PFSK-1 (cell line): Measurements from ENCODE around the gene RARB.

Source experiments
- FOXP2 ChIP-seq: optimal IDR thresholded peaks from 2 replicates; pipeline ENCODE3; 2011; ENCODE audit warnings: borderline replicate concordance, control low read depth, inconsistent platforms; ENCODE audit not compliant: insufficient read depth; ENCODE audit errors: extremely low read length, extremely low read depth
- POLR2AphosphoS5 ChIP-seq: IDR thresholded peaks from 2 replicates; pipeline ENCODE4 v1.6.1; 2012; ENCODE audit warnings: low read depth, mild to moderate bottlenecking, control low read depth, low read length, moderate library complexity
- SIN3A ChIP-seq: IDR thresholded peaks from 2 replicates; pipeline ENCODE4 v1.6.1; 2012; ENCODE audit warnings: mild to moderate bottlenecking, low read length, moderate library complexity, borderline replicate concordance; ENCODE audit not compliant: insufficient read depth
- TAF1 ChIP-seq: IDR thresholded peaks from 2 replicates; pipeline ENCODE4 v1.6.1; 2012; ENCODE audit warnings: low read length, control low read depth, borderline replicate concordance; ENCODE audit not compliant: insufficient read depth
- TF ChIP-seq, protein P1 (sequence below), 2 experiments: IDR thresholded peaks; 2 replicates each; pipeline versions ENCODE4 v1.6.1 to v1.8.0; 2011 to 2012; ENCODE audit warnings: low read depth in 2 of 2, low read length in 2 of 2, control low read depth in 1 of 2, inconsistent platforms in 1 of 2, mild to moderate bottlenecking in 1 of 2, moderate library complexity in 1 of 2; ENCODE audit not compliant: insufficient read depth in 1 of 2

Gene RARB

DNA sequence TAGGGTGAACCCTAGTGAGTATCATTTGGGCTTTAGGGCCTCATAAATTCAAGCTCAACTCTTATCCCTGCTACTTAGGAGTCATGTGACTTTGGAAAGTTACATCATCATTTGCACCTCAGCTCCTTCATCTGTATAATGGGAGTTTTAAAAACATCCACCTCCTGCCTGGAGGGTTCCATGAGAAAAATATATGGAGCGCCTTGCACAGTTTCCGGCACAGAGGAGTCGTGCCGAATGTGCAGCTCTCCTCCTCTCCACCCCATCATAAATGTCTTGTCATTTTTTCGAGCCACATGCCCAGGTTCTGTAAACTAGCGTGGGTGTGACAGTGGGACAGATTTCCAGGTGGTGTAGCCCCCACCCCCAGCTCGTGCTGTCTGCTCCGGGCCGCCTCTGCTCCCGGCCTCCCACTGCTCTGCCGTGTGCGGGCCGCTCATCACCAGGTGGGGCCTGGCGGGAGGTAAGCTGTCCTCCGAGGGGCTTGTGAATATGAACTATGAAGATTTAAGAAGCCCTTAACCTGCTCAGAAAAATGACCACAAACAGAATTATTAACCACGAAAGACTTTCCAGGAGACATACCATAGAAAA lies 146.2 kb downstream of the RARB start:
- TF ChIP-seq TAF1: no peak
- TF ChIP-seq FOXP2: no peak

DNA sequence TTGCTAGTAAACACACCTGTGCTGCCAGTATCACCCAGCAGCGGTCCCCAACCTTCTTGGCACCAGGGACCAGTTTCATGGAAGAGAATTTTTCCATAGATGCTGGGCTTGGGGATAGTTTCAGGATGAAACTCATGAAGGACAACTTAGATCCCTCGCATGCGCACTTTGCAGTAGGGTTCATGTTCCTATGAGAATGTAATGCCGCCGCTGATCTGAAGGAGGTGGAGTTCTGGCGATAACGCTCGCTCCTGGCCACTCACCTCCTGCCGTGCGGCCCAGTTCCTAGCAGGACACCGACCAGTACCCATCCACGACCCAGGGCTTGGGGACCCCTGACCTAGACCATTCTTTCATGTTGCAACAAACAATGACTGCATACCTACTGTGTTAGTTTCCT lies 146.9 kb downstream of the RARB start:
- TF ChIP-seq FOXP2 (no peak), POLR2AphosphoS5 (no peak), SIN3A (no peak), TAF1 (no peak)
- TF ChIP-seq, protein P1, sequence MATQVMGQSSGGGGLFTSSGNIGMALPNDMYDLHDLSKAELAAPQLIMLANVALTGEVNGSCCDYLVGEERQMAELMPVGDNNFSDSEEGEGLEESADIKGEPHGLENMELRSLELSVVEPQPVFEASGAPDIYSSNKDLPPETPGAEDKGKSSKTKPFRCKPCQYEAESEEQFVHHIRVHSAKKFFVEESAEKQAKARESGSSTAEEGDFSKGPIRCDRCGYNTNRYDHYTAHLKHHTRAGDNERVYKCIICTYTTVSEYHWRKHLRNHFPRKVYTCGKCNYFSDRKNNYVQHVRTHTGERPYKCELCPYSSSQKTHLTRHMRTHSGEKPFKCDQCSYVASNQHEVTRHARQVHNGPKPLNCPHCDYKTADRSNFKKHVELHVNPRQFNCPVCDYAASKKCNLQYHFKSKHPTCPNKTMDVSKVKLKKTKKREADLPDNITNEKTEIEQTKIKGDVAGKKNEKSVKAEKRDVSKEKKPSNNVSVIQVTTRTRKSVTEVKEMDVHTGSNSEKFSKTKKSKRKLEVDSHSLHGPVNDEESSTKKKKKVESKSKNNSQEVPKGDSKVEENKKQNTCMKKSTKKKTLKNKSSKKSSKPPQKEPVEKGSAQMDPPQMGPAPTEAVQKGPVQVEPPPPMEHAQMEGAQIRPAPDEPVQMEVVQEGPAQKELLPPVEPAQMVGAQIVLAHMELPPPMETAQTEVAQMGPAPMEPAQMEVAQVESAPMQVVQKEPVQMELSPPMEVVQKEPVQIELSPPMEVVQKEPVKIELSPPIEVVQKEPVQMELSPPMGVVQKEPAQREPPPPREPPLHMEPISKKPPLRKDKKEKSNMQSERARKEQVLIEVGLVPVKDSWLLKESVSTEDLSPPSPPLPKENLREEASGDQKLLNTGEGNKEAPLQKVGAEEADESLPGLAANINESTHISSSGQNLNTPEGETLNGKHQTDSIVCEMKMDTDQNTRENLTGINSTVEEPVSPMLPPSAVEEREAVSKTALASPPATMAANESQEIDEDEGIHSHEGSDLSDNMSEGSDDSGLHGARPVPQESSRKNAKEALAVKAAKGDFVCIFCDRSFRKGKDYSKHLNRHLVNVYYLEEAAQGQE (IDR thresholded peaks at IDR 0.05; ENCODE audit: insufficient read depth in 1 of 2, low read depth in 2 of 2, low read length in 2 of 2): no peak

DNA sequence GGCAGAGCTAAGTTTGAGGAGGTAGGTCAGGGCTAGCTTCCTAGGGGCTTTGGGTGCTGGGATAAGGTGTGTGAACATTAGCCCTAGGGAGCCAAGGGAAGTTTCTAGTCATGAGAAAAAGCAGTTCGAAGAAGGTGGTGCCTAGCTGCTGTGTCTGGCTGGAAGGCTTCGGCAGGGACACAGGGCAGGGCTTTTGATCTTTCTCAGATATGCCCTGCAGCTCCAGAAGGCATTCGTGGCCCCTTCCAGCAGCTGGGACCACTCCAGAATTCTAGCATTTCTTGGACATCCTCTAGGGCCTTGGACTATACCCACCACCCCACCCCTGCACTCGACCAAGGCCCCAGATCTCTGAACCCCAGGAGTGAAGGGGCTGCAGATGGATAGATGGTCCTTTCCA lies 148.1 kb downstream of the RARB start:
- TF ChIP-seq FOXP2 (no peak), TAF1 (no peak), POLR2AphosphoS5 (no peak), SIN3A (no peak)
- TF ChIP-seq, protein P1 (IDR thresholded peaks at IDR 0.05; ENCODE audit: insufficient read depth in 1 of 2, low read depth in 2 of 2, low read length in 2 of 2): no peak

DNA sequence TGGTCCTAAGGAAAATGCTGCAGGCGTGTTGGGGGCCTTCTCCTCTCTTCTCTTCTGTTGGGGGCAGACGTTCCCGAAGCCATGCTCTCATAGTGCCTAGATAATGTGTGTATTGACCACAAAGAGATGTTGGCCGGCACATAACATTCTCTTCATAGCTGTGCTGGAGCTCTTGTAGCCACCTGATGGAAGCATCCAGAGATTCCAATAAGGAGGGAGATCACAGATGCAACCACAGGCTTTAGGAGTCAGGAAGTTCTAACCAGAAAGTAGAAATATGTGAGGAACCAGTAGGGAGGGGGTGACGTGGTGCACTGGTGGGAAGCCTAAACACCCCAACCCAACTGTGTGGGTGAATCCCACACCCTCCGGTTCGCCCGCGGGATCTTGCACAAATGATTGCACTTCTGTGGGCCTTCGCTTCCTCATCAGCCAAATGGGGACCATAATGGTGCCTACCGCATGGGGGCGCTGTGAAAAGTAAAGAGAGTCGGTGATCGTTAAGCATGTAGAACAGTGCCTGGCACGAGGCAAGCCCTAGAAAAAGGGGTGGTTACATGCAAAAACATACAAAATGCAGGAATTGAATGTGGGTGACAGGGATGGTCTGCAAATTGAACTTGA lies 148.9 kb downstream of the RARB start:
- TF ChIP-seq TAF1: no peak
- no peak for TF ChIP-seq POLR2AphosphoS5
- TF ChIP-seq, protein P1 (IDR thresholded peaks at IDR 0.05; ENCODE audit: insufficient read depth in 1 of 2, low read depth in 2 of 2, low read length in 2 of 2): no peak
- TF ChIP-seq SIN3A: no peak
- TF ChIP-seq FOXP2: no peak

DNA sequence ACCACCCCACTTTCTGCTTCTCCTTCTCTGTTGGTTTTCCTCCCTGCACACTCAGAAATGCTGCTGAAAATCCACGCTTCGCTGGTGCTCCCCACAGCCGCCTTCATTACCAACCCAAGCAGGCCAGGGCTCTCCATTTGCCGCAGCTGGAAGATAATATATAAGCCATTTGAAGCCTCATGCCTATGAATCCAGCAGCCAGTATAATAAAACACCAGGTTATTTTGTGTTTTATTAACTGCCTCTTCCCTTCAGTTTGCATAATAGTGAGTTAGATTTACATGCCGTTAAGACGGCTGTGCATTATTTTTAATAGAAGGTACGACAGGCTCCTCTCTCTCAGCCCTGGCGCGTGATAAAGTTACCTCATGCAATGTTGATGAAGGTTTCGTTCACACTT lies 150.0 kb downstream of the RARB start:
- no peak for TF ChIP-seq TAF1
- no peak for TF ChIP-seq SIN3A
- TF ChIP-seq POLR2AphosphoS5: no peak
- TF ChIP-seq FOXP2: no peak
- TF ChIP-seq, protein P1 (IDR thresholded peaks at IDR 0.05; ENCODE audit: insufficient read depth in 1 of 2, low read depth in 2 of 2, low read length in 2 of 2): no peak
